ENCODE measurements around the gene RELL1. TPM values are rescaled to one million over a fixed set of nuclear protein-coding genes. Genes with fewer than 3 reads are reported as not detected.
A peak's percentile ranks its signal among the peaks of the same experiment; 100 is the strongest.

Gene RELL1, protein sequence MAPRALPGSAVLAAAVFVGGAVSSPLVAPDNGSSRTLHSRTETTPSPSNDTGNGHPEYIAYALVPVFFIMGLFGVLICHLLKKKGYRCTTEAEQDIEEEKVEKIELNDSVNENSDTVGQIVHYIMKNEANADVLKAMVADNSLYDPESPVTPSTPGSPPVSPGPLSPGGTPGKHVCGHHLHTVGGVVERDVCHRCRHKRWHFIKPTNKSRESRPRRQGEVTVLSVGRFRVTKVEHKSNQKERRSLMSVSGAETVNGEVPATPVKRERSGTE
- total RNA-seq = 10 to 100 TPM; 15.0 to 16.0 TPM

GRCh38 chr4:37686373-37687193 lies at the start of gene RELL1:
Gene RELL1, minus strand, starts transcription at chr4:37686376. Its CDS starts 89 bp downstream, at chr4:37686287.
- H3K27me3 Mint-ChIP-seq = no peaks in the 10 kb centered on the region
- ChIA-PET CTCF (no interaction called here), POLR2A (interaction anchor here (0.6 to 1.4 kb wide), 4 partner anchors 30 to 1442 kb away, joined by 4 to 6 read pairs (median 5); partner anchors contain the start of genes ARAP2 and PGM2)
- peaks cover 34% of the 10 kb centered on the region for H3K4me1 Mint-ChIP-seq (ENCODE audit: low read depth)
- DNase-seq = peak; percentile 100
- H3K27ac Mint-ChIP-seq = peak within 1 kb of the TSS; percentile 91
- H3K9me3 Mint-ChIP-seq = no peaks in the 10 kb centered on the region
- H3K36me3 Mint-ChIP-seq = peaks cover 10% of the 10 kb centered on the region
- peak within 1 kb of the TSS; percentile 86 for H3K4me3 Mint-ChIP-seq
- intact Hi-C loops (cut with micrococcal nuclease) = loop anchor here (1.0 to 10.0 kb wide), 7 partner anchors 30 to 1364 kb away; partner anchors contain the start of genes PGM2 and TBC1D1

DNA sequence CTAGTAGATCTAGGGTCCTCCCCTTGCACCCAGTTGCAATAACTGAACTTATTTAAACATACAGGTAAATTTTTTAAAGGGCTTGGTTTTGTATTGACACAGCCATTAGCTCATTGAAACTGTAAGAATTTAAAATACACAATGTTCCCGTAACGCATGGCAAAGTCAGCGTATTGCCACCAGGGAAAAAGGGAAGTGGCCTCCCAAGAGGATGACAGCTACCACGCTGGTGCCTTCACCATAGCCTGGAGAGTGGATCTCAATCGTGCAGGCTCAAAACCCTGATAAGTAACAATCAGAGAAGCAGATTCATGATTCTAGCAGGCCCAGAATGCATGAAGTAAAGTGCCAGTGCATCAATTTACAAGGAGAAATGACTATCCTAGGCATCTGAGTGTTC lies 49.4 kb upstream of the RELL1 start:
- no peaks in the 10 kb centered on the region for H3K4me1 Mint-ChIP-seq (ENCODE audit: low read depth)
- no peak overlapping the region for H3K27ac Mint-ChIP-seq
- H3K4me3 Mint-ChIP-seq = no peak overlapping the region
- POLR2A ChIA-PET = no interaction called here
- intact Hi-C loops (cut with micrococcal nuclease) = no loop called here
- no peak for DNase-seq
- H3K27me3 Mint-ChIP-seq = no peaks in the 10 kb centered on the region
- CTCF ChIA-PET = no interaction called here
- H3K36me3 Mint-ChIP-seq = no peaks in the 10 kb centered on the region
- no peaks in the 10 kb centered on the region for H3K9me3 Mint-ChIP-seq

- Mint-ChIP-seq H3K27me3 (no peaks in the 10 kb centered on the region), H3K4me1 (ENCODE audit: low read depth) (no peaks in the 10 kb centered on the region), H3K4me3 (no peak overlapping the region), H3K27ac (no peak overlapping the region), H3K9me3 (no peaks in the 10 kb centered on the region), H3K36me3 (no peaks in the 10 kb centered on the region)
- ChIA-PET CTCF (no interaction called here), POLR2A (no interaction called here)
- intact Hi-C loops (cut with micrococcal nuclease) = no loop called here
- DNase-seq = no peak
Observed at GRCh38 chr4:37734989-37735388, 48.8 kb upstream of the RELL1 start.

- CTCF ChIA-PET = no interaction called here
- H3K4me1 Mint-ChIP-seq (ENCODE audit: low read depth) = no peaks in the 10 kb centered on the region
- H3K9me3 Mint-ChIP-seq = no peaks in the 10 kb centered on the region
- intact Hi-C loops (cut with micrococcal nuclease) = no loop called here
- POLR2A ChIA-PET = no interaction called here
- no peaks in the 10 kb centered on the region for H3K27me3 Mint-ChIP-seq
- no peak overlapping the region for H3K27ac Mint-ChIP-seq
- no peak overlapping the region for H3K4me3 Mint-ChIP-seq
- DNase-seq = no peak
- H3K36me3 Mint-ChIP-seq = no peaks in the 10 kb centered on the region
Observed at GRCh38 chr4:37733240-37733867, 47.2 kb upstream of the RELL1 start.

DNA sequence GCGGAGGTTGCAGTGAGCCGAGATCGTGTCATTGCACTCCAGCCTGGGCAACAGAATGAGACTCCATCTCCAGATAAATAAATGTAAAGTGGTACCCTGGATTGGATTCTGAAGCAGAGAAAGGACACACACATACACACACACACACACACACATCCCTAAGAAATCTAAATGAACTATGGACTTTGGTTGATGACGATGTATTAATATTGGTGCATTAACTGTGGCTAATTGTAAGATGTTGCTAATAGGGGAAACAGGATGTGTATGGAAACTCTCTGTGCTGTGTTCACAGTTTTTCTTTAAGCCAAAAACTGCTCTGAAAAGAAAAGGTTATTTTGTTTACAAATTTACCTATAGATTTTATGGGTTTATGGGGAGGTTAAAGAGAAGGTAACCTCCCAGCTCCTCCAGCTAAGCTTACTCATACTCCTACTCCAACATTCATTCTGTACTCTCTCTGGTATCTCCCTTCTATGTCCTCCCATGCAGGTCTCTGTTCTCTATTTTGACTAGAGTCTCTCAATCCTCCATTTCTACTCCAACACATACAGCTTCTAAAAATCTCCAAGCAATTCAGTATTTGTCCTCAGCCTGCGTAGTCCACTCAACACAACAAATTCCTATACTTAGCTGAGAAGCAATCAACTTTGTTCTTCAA lies 46.5 kb upstream of the RELL1 start:
- intact Hi-C loops (cut with micrococcal nuclease) = no loop called here
- no peaks in the 10 kb centered on the region for H3K9me3 Mint-ChIP-seq
- ChIA-PET POLR2A (no interaction called here), CTCF (no interaction called here)
- no peaks in the 10 kb centered on the region for H3K4me1 Mint-ChIP-seq (ENCODE audit: low read depth)
- H3K27me3 Mint-ChIP-seq = no peaks in the 10 kb centered on the region
- no peak overlapping the region for H3K4me3 Mint-ChIP-seq
- H3K36me3 Mint-ChIP-seq = no peaks in the 10 kb centered on the region
- H3K27ac Mint-ChIP-seq = no peak overlapping the region
- no peak for DNase-seq

GRCh38 chr4:37729649-37730004 lies 43.5 kb upstream of the RELL1 start:
- Mint-ChIP-seq H3K4me3 (no peak overlapping the region), H3K27me3 (no peaks in the 10 kb centered on the region), H3K9me3 (no peaks in the 10 kb centered on the region), H3K4me1 (ENCODE audit: low read depth) (no peaks in the 10 kb centered on the region), H3K27ac (no peak overlapping the region), H3K36me3 (no peaks in the 10 kb centered on the region)
- ChIA-PET POLR2A (no interaction called here), CTCF (interaction anchor here (0.8 kb wide), 1 partner anchor 15 kb away, joined by 3 read pairs; no protein-coding TSS in a partner anchor)
- no peak for DNase-seq
- intact Hi-C loops (cut with micrococcal nuclease) = no loop called here

GRCh38 chr4:37728064-37728463 lies 41.9 kb upstream of the RELL1 start:
- no peaks in the 10 kb centered on the region for H3K27me3 Mint-ChIP-seq
- no peak overlapping the region for H3K4me3 Mint-ChIP-seq
- no peak overlapping the region for H3K27ac Mint-ChIP-seq
- no peak for DNase-seq
- ChIA-PET CTCF (no interaction called here), POLR2A (no interaction called here)
- H3K36me3 Mint-ChIP-seq = no peaks in the 10 kb centered on the region
- no peaks in the 10 kb centered on the region for H3K9me3 Mint-ChIP-seq
- intact Hi-C loops (cut with micrococcal nuclease) = no loop called here
- peaks cover 3% of the 10 kb centered on the region for H3K4me1 Mint-ChIP-seq (ENCODE audit: low read depth)

DNA sequence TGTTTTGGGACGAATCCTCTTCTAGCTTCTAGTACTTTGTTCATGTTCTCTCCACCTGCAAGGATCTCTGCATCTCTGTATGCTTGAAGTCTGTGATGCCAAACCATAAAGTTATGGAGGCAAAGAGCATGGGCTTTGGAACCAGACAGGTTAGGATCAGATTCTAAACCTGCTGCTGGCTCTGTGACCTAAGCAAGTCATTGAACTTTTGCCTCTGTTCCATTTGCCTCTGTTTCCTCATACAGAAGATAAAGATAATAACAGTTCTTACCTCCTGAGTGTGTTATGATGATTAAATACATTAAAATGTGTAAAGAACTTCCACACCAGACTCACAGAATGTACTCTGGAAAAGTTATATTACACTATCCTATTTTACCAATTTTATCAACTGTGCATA lies 41.5 kb upstream of the RELL1 start:
- CTCF ChIA-PET = no interaction called here
- Mint-ChIP-seq H3K4me3 (no peak overlapping the region), H3K4me1 (ENCODE audit: low read depth) (peaks cover 7% of the 10 kb centered on the region), H3K9me3 (no peaks in the 10 kb centered on the region), H3K27ac (no peak overlapping the region), H3K27me3 (no peaks in the 10 kb centered on the region), H3K36me3 (no peaks in the 10 kb centered on the region)
- POLR2A ChIA-PET = no interaction called here
- DNase-seq = no peak
- intact Hi-C loops (cut with micrococcal nuclease) = no loop called here

DNA sequence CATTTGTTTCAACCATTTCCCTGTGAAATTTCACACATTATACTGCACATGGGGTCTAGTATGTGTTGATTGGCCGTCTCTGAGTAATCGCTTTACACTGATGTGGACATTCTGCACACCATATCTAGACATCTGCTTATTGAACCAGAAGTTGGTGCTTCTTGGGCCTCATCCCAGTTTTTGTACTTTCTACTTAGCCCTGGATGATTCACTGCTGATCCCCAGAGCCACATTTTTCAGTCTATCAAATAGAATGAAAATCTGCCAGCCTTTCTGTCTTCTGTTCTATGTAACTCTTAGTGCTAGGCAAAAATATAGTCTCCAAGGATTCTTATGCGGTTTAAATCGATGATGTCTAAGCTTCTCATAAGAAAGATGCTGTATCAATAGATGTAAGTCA lies 40.5 kb upstream of the RELL1 start:
- Mint-ChIP-seq H3K27ac (no peak overlapping the region), H3K27me3 (no peaks in the 10 kb centered on the region), H3K36me3 (no peaks in the 10 kb centered on the region), H3K4me3 (no peak overlapping the region), H3K9me3 (no peaks in the 10 kb centered on the region), H3K4me1 (ENCODE audit: low read depth) (peaks cover 17% of the 10 kb centered on the region)
- intact Hi-C loops (cut with micrococcal nuclease) = no loop called here
- ChIA-PET CTCF (no interaction called here), POLR2A (no interaction called here)
- DNase-seq = no peak

DNA sequence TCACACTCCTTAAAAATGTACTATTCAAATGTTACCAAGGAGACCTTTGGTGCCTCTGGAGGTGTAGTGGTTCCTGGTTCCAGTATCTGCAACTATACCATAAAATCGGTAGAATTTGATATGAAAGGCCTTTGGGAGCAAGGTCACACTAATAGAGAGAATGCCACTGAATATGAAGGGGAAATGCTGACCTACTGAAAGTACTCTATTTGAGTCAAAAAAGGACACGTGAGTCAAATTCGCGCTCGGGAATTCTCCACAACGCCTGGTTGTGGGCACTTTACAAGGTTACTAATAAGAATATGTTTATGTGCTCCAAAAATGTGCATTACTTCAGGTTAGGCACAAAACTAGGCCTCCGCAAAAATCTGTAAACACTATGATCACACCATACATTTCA lies 39.5 kb upstream of the RELL1 start:
- Mint-ChIP-seq H3K9me3 (no peaks in the 10 kb centered on the region), H3K4me1 (ENCODE audit: low read depth) (peaks cover 17% of the 10 kb centered on the region), H3K36me3 (no peaks in the 10 kb centered on the region), H3K27ac (no peak overlapping the region), H3K4me3 (no peak overlapping the region), H3K27me3 (no peaks in the 10 kb centered on the region)
- ChIA-PET CTCF (no interaction called here), POLR2A (no interaction called here)
- DNase-seq = no peak
- intact Hi-C loops (cut with micrococcal nuclease) = no loop called here

GRCh38 chr4:37723067-37723466 lies 36.9 kb upstream of the RELL1 start:
- POLR2A ChIA-PET = no interaction called here
- H3K27ac Mint-ChIP-seq = no peak overlapping the region
- H3K9me3 Mint-ChIP-seq = no peaks in the 10 kb centered on the region
- intact Hi-C loops (cut with micrococcal nuclease) = no loop called here
- CTCF ChIA-PET = no interaction called here
- H3K4me3 Mint-ChIP-seq = no peak overlapping the region
- peaks cover 17% of the 10 kb centered on the region for H3K4me1 Mint-ChIP-seq (ENCODE audit: low read depth)
- peaks cover 4% of the 10 kb centered on the region for H3K27me3 Mint-ChIP-seq
- H3K36me3 Mint-ChIP-seq = no peaks in the 10 kb centered on the region
- no peak for DNase-seq

DNA sequence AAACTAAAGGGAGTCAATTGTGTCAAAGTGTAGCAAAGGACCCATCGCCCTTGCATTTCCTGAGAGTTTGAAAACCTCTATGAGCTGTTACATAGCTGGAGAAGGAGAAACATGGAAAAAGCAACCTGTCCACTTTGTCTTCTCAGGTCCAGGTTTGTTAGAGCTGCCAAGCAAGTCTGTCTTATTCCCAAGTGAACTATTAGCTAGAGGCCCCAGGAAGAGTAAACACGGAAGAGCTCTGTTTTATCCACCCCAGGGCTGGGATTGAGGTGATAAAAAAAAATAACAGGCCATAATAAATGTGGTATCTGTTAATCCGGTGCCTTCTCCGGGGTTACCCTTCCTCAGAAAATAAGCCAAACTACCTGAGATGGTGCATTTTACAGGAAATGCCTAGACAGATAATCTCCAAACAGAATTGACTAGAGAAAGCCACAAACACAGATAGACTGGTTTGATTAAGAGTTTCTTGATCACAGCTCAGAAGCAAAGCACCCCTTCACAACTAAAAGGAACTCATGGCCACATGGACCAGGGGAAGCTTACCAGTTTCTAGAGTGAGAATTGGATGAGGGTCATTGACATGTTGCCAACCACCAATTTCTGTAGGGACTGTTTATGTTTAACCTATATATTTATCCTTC lies 35.9 kb upstream of the RELL1 start:
- peaks cover 4% of the 10 kb centered on the region for H3K27me3 Mint-ChIP-seq
- no peaks in the 10 kb centered on the region for H3K9me3 Mint-ChIP-seq
- H3K4me3 Mint-ChIP-seq = no peak overlapping the region
- CTCF ChIA-PET = no interaction called here
- H3K27ac Mint-ChIP-seq = no peak overlapping the region
- H3K4me1 Mint-ChIP-seq (ENCODE audit: low read depth) = peaks cover 23% of the 10 kb centered on the region
- H3K36me3 Mint-ChIP-seq = no peaks in the 10 kb centered on the region
- peak; percentile 11 for DNase-seq
- intact Hi-C loops (cut with micrococcal nuclease) = no loop called here
- POLR2A ChIA-PET = interaction anchor here (0.9 kb wide), 1 partner anchor 207 kb away, joined by 3 read pairs; no protein-coding TSS in a partner anchor
